Activated CD8-positive, alpha-beta memory T cell treated with anti-CD3 and anti-CD28 coated beads for 1 hour (primary cell): ENCODE measurements around the gene STAC3.
A peak's percentile ranks its signal among the peaks of the same experiment; 100 is the strongest.
"Not testable (repeated sequence)": the region's sequence is repeated elsewhere in the genome, so short reads cannot be mapped to it uniquely, and the experiment has no call there.

Experiments
- DNase-seq, 2 donors: peaks; one replicate each; pipeline ENCODE4 v3.0.0-alpha.2; 2020; ENCODE audit warnings: low read depth in 1 of 2; ENCODE audit errors: extremely low read depth in 1 of 2

Gene STAC3

DNA sequence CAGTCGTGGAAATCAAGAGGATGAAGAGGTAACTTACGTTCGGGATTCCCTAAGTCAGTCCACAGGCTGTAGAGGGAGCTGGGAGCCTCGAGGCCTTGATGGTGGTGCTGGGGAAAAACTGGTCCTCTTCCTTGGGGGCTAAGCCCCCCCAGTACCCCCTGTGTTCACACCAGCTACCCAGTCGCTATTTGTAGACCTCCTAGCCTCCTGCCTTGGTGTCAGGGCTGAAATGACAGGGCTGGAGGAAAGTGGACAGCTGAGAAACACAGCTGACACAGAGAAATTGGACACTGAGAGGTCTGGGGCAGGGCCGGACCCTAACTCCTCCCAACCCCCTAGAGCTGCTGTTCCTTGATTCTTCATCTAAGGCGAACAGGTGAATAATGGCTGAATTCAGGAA, at the start of gene STAC3:
STAC3 (minus strand) TSS at position 232 of the 400 bp plus-strand sequence. CDS start 1,551 bp downstream, outside the sequence.
- no peak for DNase-seq

DNA sequence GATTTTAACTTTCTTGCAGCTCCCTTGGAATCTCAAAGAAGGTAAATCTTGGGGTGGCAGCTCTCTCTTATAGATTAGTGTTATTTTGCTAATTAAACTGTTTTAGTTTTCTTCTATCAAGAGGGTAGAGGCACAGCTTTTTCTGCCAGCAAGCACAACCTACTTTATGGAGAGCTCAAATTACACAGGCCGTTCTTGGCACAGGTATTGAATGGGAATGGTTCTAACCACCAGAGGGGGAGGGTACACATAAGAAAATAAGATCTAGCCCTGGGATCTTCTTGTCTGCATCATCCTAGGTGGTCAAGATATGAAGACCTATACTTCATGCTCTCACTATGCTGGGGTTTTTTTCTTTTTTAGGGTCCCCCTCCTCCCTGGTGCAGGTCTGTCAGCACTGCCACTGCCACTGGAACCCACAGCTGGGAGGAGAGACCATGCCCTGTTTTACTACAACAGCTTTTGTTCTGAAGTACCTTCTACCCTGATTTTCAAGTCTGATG, 48.6 kb upstream of the STAC3 start:
- DNase-seq, result no peak

- DNase-seq, result no peak
Measured at GRCh38 chr12:57296291-57296690, 45.3 kb upstream of the STAC3 start.

- not testable (repeated sequence) for DNase-seq
Measured at GRCh38 chr12:57282073-57282472, 31.1 kb upstream of the STAC3 start.

DNA sequence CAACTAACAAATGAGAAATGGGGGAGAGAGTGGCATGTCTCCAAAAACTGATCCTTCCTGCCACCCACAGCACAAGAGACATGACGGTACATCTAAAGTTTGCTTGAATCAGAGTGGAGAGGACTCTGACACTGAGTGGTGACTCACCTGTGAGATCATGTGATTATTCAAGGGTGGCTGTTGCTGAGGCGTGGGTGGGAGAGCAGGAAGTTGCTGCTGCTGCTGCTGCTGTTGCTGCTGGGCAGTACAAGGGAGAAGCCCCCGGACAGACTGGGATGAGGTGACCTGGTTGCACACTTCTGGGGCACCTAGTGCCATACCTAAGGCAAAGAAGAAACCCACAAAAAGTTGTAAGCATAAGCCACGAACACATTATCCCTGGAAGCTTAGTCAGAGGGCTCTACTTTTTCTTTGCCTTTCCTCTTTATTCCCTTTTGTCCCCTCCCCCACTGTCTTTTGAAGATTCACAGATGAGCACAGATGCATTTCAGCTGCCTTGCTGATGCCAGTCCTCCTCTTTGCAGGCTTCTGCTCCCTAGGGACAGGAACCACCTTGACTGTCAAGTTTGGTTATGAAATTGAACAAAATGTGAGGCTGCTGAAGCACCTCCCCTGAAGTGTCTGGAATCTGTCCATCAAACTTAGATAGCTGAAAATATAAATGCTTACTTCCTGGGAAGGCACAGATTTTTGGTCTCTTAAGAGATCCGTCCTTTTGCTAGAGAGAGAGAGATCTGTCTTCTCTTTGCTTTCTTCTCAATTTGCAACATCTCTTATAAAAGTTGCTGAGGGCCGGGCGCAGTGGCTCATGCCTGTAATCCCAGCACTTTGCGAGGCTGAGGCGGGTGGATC, 29.4 kb upstream of the STAC3 start:
- DNase-seq, result peak; percentile 15 to 37

GRCh38 chr12:57278465-57279381, 27.7 kb upstream of the STAC3 start:
- no peak for DNase-seq

DNA sequence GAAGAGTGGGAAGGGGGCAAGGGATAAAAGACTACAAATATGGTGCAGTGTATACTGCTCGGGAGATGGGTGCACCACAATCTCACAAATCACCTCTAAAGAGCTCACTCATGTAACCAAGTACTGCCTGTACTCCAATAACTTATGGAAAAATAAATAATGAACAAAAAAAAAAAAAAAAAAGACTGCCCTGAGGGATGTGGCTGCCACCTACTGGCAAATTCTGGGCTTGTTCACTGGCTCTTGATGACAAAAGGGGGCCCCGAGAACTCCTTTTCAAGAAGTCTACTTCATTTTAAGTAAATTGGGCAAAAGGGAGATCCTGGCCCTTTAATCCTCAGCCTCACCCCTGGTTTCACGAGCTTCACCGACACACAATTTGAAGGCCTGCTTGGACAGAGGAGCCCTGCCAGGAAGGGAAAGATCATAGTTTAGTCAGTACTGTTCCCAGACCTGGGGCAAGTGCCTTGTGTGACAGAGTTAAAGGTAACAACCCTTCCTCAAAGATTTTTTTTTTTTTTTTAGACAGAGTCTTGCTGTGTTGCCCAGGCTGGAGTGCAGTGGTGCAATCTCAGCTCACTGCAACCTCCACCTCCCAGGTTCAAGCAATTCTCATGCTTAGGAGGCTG, 26.1 kb upstream of the STAC3 start:
- DNase-seq, result no peak

GRCh38 chr12:57276233-57276632, 25.2 kb upstream of the STAC3 start:
- DNase-seq, result not testable (repeated sequence)

- no peak for DNase-seq
Measured at GRCh38 chr12:57273516-57273915, 22.5 kb upstream of the STAC3 start.

GRCh38 chr12:57272337-57273151, 21.6 kb upstream of the STAC3 start:
- DNase-seq, result no peak

GRCh38 chr12:57270966-57271470, 20.0 kb upstream of the STAC3 start:
- no peak for DNase-seq

DNA sequence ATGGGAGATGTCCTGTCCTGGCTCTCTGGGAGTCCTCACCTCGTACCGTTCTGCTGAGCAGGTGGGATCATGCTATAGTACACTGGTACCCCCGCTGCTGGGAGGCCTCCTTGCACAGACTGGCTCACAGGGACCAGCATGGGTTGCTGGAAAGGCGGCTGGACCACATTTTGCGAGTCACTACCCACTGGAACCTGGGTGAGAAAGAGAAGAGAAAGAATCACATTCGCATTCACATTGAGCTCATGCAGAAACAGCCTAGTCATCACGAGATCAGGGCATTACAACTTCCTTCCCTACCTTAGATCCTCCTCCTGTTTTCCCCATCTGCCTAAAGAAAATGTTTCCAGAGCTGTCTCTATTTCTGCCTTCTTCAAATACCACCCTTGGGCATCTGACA, 17.3 kb upstream of the STAC3 start:
- DNase-seq, result no peak

- no peak for DNase-seq
Measured at GRCh38 chr12:57266681-57267080, 15.7 kb upstream of the STAC3 start.

DNA sequence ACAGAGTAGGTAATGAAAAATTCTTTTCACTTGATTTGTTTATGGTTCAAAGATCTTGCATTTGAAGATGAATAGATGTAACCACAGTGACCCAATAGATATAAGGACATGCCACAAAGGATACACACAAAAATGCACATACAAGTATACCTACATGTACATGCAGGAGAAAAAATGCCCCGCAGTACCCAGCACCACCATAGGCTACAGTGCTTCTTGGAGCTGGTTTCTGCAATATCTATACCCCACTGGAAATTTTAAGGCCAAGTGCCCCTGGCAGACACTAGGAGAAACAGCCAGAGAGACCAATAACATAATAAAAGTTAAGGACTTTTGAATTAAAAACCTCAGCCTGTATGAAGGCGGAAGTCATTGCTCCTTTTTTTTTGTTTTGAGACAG, 12.1 kb upstream of the STAC3 start:
- DNase-seq, result no peak

DNA sequence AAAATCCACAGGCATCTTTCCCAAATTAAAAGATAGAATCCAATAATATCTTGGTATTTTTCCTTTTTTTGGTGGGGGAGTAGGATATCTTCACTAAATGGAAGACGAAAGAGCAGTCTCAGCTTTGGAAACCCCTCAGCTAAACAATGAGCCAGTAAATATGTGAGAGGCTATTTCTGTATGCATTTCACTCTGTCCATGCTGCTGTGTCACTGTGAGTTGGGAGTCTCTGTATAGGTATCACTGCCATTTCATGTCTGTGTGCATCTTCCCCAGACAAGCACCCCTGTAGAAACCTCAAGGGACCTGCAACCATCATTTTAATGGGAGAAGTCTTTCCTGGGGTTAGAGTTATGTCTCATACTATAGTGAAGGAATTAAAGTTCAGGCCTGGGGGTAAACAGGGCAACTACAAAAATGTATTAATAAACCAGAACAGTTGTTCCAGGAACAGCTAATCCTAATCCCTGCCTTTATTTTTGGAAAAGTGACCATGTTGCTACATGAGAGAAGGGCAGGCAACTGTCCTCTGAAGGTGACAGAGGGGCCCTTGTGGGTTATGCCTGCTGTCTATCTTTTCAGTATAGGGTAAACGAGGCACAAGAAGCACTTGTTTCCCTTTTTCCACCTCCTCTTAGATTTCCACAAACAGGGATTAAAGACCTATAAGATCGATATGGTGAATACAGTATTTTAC, 11.3 kb upstream of the STAC3 start:
- DNase-seq, result no peak

- no peak for DNase-seq
Measured at GRCh38 chr12:57261428-57261865, 10.5 kb upstream of the STAC3 start.

DNA sequence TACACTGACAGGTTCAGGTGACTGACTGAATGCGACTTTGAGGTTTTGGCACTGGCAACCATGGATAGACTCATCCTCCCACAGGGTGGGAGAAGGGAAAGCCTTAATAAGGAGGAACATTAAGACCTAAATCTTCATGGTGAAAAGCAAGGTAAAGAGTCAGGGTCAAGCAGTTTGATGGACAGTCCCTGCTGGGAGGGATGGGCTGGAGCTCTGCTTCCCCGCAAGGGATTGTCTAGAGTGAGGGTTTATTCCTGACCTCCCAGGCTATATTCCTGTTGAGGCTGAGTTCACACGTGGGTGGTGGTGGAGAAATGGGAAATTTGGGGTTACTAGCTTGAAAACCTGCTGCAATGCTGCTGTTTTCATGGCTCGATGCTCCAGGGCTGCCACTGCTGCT, 9.4 kb upstream of the STAC3 start:
- no peak for DNase-seq

GRCh38 chr12:57258977-57259970, 8.3 kb upstream of the STAC3 start:
- DNase-seq, result no peak
